Measurements from ENCODE around the gene CCL11.

DNA sequence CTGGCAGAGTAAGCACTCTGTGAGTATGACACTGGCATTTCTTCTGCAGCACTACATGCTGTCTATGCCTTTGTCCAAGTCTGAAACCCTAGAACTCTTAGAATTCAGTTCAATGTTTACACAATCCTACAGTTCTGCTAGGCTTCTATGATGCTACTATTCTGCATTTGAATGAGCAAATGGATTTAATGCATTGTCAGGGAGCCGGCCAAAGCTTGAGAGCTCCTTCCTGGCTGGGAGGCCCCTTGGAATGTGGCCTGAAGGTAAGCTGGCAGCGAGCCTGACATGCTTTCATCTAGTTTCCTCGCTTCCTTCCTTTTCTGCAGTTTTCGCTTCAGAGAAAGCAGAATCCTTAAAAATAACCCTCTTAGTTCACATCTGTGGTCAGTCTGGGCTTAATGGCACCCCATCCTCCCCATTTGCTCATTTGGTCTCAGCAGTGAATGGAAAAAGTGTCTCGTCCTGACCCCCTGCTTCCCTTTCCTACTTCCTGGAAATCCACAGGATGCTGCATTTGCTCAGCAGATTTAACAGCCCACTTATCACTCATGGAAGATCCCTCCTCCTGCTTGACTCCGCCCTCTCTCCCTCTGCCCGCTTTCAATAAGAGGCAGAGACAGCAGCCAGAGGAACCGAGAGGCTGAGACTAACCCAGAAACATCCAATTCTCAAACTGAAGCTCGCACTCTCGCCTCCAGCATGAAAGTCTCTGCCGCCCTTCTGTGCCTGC is 30.7 kb upstream of the CCL11 start, which contains the start of gene CCL2:
- TF ChIP-seq CTCF (IDR thresholded peaks at IDR 0.05) (no peak), POLR2A (IDR thresholded peaks at IDR 0.05) (peak in 1 of 2 donors; percentile 75)
